HG03442 (cell line): ENCODE data around the gene UTP4.
"Not testable (repeated sequence)": the region's sequence is repeated elsewhere in the genome, so short reads cannot be mapped to it uniquely, and the experiment has no call there.

Experiments
- ATAC-seq: cut with Tn5 transposase; IDR thresholded peaks from one replicate; pipeline ENCODE4 v1.9.1; 2021; ENCODE audit warnings: mild to moderate bottlenecking, moderate library complexity; ENCODE audit not compliant: unreplicated experiment

UTP4 gene

DNA sequence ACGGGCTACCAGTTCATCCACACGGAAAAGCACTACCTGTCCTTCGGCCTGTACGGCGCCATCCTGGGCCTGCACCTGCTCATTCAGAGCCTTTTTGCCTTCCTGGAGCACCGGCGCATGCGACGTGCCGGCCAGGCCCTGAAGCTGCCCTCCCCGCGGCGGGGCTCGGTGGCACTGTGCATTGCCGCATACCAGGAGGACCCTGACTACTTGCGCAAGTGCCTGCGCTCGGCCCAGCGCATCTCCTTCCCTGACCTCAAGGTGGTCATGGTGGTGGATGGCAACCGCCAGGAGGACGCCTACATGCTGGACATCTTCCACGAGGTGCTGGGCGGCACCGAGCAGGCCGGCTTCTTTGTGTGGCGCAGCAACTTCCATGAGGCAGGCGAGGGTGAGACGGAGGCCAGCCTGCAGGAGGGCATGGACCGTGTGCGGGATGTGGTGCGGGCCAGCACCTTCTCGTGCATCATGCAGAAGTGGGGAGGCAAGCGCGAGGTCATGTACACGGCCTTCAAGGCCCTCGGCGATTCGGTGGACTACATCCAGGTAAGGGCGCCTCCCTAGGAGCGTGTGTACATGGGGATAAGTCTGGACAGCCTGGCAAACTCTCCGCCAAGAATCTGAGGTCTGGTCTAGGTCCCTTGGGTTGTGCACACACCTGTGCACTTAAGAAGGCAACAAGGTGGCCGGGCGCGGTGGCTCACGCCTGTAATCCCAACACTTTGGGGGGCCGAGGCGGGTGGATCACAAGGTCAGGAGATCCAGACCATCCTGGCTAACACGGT lies 22.8 kb upstream of the UTP4 start:
- ATAC-seq: no peak

GRCh38 chr16:69110406-69110805 lies 22.0 kb upstream of the UTP4 start:
- ATAC-seq: no peak

GRCh38 chr16:69111216-69111875 lies 21.1 kb upstream of the UTP4 start:
- ATAC-seq: no peak

GRCh38 chr16:69111876-69112230 lies 20.6 kb upstream of the UTP4 start:
- no peak for ATAC-seq

DNA sequence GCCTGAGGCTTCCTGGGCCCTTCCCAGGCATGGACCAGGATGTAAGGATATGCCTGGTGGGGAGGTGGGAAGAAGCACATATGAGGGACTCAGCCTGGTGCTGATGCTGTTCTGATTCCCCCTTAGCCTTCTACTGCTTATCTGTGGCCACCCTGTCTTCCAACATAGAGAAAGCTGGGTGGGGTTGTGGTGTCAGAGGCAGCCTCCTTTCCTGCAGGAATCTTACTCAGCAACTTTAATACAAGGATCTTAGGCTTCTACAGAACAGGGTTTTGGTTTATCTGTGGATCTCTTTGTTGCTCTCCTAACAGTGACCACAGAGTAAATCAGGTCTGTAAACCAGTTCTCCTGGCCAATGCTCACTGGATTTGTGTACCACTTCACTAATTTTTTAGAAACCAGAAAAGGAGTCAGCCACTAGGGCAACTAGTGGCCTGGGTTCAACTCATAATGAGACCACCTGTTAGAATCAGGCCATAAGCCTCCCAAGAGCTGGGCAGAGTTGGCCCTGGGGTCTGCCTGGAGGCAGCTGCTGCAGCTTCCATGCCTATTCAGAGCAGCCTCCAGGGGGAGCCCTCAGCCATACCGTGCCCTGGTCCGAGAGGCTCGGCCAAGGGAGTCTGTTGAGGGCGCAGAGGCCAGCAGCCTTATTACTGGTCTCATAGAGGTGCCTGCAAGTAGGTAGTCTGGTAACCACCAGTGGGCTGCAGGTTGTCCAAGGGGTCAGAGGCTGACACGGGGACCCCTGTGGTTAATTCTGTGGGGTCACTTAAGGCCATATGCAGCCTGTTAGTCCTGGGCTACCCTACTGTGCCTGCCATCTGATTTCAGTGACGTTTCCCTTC lies 19.9 kb upstream of the UTP4 start:
- no peak for ATAC-seq

DNA sequence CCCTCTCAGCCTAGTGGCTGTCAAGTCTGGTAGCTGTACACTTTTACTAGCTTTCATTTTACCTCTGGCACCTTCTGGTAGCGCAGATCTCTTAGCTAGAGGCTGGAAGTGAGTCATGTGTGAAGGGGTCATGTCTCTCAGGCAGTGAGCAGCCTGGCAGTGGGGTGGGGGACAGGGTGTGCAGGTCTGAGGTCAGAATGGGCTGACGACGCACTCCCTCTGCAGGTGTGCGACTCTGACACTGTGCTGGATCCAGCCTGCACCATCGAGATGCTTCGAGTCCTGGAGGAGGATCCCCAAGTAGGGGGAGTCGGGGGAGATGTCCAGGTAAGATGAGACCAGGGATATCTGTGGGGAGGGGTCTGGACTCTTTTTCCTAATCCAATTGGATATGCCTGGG lies 19.2 kb upstream of the UTP4 start:
- ATAC-seq: no peak

- no peak for ATAC-seq
Measured at GRCh38 chr16:69114346-69114975, 18.0 kb upstream of the UTP4 start.

DNA sequence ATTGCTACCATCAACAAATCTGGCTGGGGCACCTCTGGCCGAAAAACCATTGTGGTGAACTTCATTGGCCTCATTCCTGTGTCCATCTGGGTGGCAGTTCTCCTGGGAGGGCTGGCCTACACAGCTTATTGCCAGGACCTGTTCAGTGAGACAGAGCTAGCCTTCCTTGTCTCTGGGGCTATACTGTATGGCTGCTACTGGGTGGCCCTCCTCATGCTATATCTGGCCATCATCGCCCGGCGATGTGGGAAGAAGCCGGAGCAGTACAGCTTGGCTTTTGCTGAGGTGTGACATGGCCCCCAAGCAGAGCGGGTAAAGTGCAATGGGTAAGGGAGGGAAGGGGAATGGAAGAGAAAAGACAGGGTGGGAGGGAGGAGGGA lies 17.5 kb upstream of the UTP4 start:
- ATAC-seq: no peak

DNA sequence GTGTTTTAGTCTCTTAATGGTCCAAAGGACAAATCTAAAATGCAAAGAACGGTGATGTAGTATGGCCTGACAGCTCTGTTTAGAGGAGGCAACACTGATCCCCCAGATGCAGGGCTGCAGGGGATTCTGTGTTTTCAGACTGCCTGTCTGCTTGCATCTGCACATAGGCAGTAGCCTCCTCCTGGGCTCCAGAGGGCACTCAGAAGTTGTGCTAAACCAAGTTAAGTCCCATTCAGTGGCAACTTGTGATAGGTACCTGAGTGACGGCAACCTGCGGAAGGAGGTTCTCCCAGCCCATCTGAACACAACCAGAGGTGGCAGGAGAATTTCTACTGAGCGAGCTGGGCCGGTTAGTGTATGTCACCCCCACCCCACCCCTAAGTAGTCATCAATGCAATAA lies 17.1 kb upstream of the UTP4 start:
- ATAC-seq: no peak

GRCh38 chr16:69115837-69116236 lies 16.6 kb upstream of the UTP4 start:
- ATAC-seq: no peak

GRCh38 chr16:69116256-69116875 lies 16.1 kb upstream of the UTP4 start:
- ATAC-seq: no peak

DNA sequence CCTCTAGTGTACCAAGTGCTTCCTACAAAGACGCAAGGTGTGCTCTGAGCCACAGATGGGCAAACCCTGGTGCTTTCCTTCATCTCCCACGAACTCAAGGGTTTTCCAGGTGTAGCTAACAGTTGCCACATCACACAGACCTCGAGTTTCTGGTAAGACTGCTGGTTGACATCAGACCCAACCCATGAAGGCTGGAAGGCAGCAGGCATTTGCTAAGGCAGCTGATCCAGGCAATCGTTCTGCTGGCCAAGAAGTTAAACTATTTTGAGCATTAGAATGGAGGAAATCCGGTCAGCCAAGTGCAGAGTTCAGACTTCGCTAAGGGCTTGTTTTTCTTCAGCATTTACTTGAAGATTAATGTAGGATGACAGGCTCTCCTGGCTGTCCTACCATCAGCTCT lies 15.5 kb upstream of the UTP4 start:
- ATAC-seq: no peak

DNA sequence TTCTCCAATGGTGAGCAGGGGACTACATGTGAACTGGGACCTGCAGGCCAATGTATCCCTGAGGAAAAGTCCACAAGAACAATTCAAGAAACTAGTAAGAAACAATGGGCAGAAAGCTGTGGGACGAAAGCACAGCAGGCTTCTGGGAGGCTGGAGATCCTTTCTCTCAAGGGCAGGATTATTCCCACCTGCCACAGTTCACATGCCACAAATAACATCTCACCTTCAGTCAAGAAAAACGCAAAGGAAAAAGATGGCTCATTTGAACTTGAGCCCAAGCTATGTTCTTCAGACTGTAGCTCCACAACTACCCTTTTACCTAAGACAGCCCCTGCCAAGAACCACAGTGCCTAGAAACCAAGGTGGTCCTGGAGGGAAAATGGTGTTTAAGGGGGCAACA lies 14.0 kb upstream of the UTP4 start:
- no peak for ATAC-seq

DNA sequence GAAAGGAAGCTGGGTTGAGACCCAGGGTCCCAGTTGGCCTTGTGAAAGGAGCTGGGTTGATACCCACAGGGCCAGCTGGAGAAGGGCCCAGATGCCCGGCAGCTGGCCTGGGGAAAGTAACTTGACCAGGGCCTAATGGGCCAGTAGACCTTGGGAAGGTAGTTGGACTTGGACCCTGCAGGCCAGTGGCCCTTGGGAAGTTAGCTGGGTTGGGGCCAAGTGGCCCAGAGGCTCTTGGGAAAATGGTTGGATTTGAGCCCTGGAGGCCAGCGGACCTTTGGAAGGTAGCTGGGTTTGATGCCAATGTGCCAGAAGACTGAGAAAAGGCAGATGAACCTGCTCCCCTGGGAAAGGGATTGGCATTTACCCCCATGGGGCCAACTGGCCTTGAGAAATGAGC lies 13.5 kb upstream of the UTP4 start:
- no peak for ATAC-seq

DNA sequence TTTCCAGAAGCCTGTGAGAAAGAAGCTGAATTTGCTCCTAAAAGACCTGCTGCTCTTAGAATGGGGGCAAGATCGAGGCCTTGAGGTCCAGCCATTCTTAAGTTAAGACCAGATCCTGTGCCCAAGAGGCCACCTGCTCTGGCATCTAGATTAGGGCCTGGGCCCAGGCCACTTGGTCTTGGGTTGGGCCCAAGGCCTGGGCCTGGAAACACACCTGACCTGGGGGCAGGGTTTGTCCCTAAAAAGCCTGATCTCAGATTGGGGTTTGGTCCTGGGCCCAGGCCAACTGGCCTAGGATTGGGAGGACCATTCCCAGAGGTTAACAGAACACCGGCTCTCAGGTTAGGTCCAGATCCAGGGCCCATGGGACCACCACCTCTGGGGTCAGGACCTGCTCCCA lies 12.9 kb upstream of the UTP4 start:
- ATAC-seq: no peak

- ATAC-seq: no peak
Measured at GRCh38 chr16:69120096-69120664, 12.3 kb upstream of the UTP4 start.

GRCh38 chr16:69123910-69124309 lies 8.5 kb upstream of the UTP4 start:
- no peak for ATAC-seq

- not testable (repeated sequence) for ATAC-seq
Measured at GRCh38 chr16:69124406-69124805, 8.0 kb upstream of the UTP4 start.

DNA sequence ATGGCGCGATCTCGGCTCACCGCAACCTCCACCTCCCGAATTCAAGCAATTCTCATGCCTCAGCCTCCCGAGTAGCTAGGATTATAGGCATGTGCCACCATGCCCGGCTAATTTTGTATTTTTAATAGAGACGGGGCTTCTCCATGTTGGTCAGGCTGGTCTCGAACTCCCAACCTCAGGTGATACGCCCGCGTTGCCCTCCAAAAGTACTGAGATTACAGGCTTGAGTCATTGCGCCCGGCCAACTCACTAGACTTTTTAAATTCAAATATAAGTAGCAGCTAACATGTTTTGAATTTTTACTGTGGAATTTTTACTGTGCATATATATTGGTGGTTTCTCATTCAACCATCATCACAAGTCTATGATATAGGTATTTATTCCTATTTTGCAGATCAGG lies 7.5 kb upstream of the UTP4 start:
- not testable (repeated sequence) for ATAC-seq

DNA sequence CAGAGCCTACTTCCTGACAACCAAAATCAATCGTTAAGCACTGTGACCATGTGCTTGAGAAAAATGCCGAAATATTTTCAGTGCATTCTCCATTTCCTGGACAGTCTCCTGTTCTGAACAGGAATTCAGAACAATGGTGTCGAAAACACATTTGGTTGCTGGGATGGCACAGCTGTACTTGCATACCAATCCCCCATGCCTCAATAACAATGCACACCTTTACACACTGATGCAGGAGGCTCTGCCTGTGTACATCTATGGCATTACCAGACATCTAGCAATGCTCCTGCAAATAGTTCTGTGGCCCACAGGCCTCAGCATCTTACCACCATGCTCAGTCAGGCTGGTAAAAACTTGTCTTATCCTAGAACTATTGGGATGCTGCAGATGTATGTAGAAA lies 6.2 kb upstream of the UTP4 start:
- no peak for ATAC-seq

GRCh38 chr16:69126801-69127200 lies 5.6 kb upstream of the UTP4 start:
- not testable (repeated sequence) for ATAC-seq
